Urothelium cell line (cell line): ENCODE measurements around the gene VMP1.
"Not testable (repeated sequence)": the region's sequence is repeated elsewhere in the genome, so short reads cannot be mapped to it uniquely, and the experiment has no call there.

Experiments used
- DNase-seq: peaks from one replicate; pipeline ENCODE4 v3.0.0; 2011; ENCODE audit warnings: low spot score, mixed read lengths
- FAIRE-seq: peaks from 2 replicates; lab custom pipeline; 2011; peaks lifted over from hg19 to GRCh38; lab: Jason Lieb, UNC

VMP1 gene

GRCh38 chr17:59752922-59753321, 45.5 kb downstream of the VMP1 start:
- no peak for FAIRE-seq
- DNase-seq, result no peak

GRCh38 chr17:59753522-59754467, 46.3 kb downstream of the VMP1 start:
- FAIRE-seq, result no peak
- DNase-seq, result peak; percentile 79

GRCh38 chr17:59754552-59754951, 47.1 kb downstream of the VMP1 start:
- DNase-seq, result peak; percentile 86
- FAIRE-seq, result no peak

GRCh38 chr17:59755069-59755468, 47.6 kb downstream of the VMP1 start:
- not testable (repeated sequence) for DNase-seq, FAIRE-seq

- FAIRE-seq, result peak; percentile 79
- DNase-seq, result peak; percentile 67
Observed at GRCh38 chr17:59756236-59756818, 48.9 kb downstream of the VMP1 start.

GRCh38 chr17:59757043-59757442, 49.6 kb downstream of the VMP1 start:
- no peak for FAIRE-seq
- DNase-seq, result no peak

- FAIRE-seq (no peak), DNase-seq (no peak)
Observed at GRCh38 chr17:59757470-59757869, 50.0 kb downstream of the VMP1 start.

- DNase-seq, result no peak
- FAIRE-seq, result peak; percentile 48
Observed at GRCh38 chr17:59757881-59758385, 50.5 kb downstream of the VMP1 start.

- FAIRE-seq, DNase-seq: not testable (repeated sequence)
Observed at GRCh38 chr17:59758998-59759651, 51.7 kb downstream of the VMP1 start.

- DNase-seq (no peak), FAIRE-seq (no peak)
Observed at GRCh38 chr17:59760160-59760559, 52.7 kb downstream of the VMP1 start.

GRCh38 chr17:59761385-59762048, 54.1 kb downstream of the VMP1 start:
- FAIRE-seq (no peak), DNase-seq (no peak)

GRCh38 chr17:59762049-59762823, 54.8 kb downstream of the VMP1 start:
- FAIRE-seq, result no peak
- DNase-seq, result peak; percentile 53

GRCh38 chr17:59762824-59763374, 55.4 kb downstream of the VMP1 start:
- FAIRE-seq (no peak), DNase-seq (no peak)

- FAIRE-seq (no peak), DNase-seq (peak; percentile 65)
Observed at GRCh38 chr17:59763861-59764260, 56.4 kb downstream of the VMP1 start.

GRCh38 chr17:59764292-59764741, 56.9 kb downstream of the VMP1 start:
- DNase-seq (no peak), FAIRE-seq (no peak)

- DNase-seq (no peak), FAIRE-seq (peak; percentile 27)
Observed at GRCh38 chr17:59765038-59765437, 57.6 kb downstream of the VMP1 start.

GRCh38 chr17:59766491-59766890, 59.0 kb downstream of the VMP1 start:
- FAIRE-seq (no peak), DNase-seq (no peak)

- FAIRE-seq (no peak), DNase-seq (no peak)
Observed at GRCh38 chr17:59767176-59767575, 59.7 kb downstream of the VMP1 start.

GRCh38 chr17:59769887-59770286, 62.4 kb downstream of the VMP1 start:
- DNase-seq (no peak), FAIRE-seq (no peak)

- DNase-seq, result no peak
- peak; percentile 5 for FAIRE-seq
Observed at GRCh38 chr17:59771093-59771492, 63.6 kb downstream of the VMP1 start.
